ENCODE measurements around the gene FOXRED1. TPM values are rescaled to one million over a fixed set of nuclear protein-coding genes. Genes with fewer than 3 reads are reported as not detected.

Gene FOXRED1
- total RNA-seq, 4 donors from 2014 or later = 17.2 to 51.5 (median 24.7) TPM

GRCh38 chr11:126318574-126319373, 49.8 kb downstream of the FOXRED1 start:
- Histone ChIP-seq H3K27ac (peak overlapping the region; percentile 79 to 90 (median 82)), H3K4me3 (peak overlapping the region in 1 of 4 donors; percentile 27), H3K9me3 (no peaks in the 10 kb centered on the region), H3K27me3 (no peaks in the 10 kb centered on the region), H3K4me1 (peaks cover 9 to 23% (median 18%) of the 10 kb centered on the region in 4 donors), H3K36me3 (no peaks in the 10 kb centered on the region)
- WGBS, 2 donors (ENCODE audit: low coverage in 1 of 2) = 36 to 66% methylated on average over 2 to 9 of the region's 9 CpGs
- peak; percentile 17 for DNase-seq
- intact Hi-C loops (cut with DNase I; ENCODE audit: low total_unique reads) (loop anchor here (10.0 kb wide), 1 partner anchor 116 kb away; no protein-coding TSS in a partner anchor), in situ Hi-C loops (cut with MboI; ENCODE audit: low pct_ligation_motif_present in 1 of 4, low pct_unique_long_range_greater_than_20kb in 1 of 4, low sequenced_read_pairs in 3 of 4) (loop anchor here in 3 of 4 donors (10.0 to 25.0 kb wide), 4 partner anchors 94 to 169 kb away; no protein-coding TSS in a partner anchor)
- no peak for TF ChIP-seq POLR2A (IDR thresholded peaks at IDR 0.05)
- TF ChIP-seq POLR2AphosphoS5 (IDR thresholded peaks at IDR 0.05) = peak in 1 of 3 donors; percentile 1

GRCh38 chr11:126319374-126319740, 50.4 kb downstream of the FOXRED1 start:
- 78% methylated on average over 5 of the region's 5 CpGs; no CpG with 5 or more reads in 1 of the 2 donors for WGBS, 2 donors (ENCODE audit: low coverage in 1 of 2)
- intact Hi-C loops (cut with DNase I; ENCODE audit: low total_unique reads) (loop anchor here (10.0 kb wide), 1 partner anchor 115 kb away; no protein-coding TSS in a partner anchor), in situ Hi-C loops (cut with MboI; ENCODE audit: low pct_ligation_motif_present in 1 of 4, low pct_unique_long_range_greater_than_20kb in 1 of 4, low sequenced_read_pairs in 3 of 4) (loop anchor here in 3 of 4 donors (10.0 to 25.0 kb wide), 4 partner anchors 93 to 168 kb away; no protein-coding TSS in a partner anchor)
- H3K9me3 ChIP-seq = no peaks in the 10 kb centered on the region
- H3K27ac ChIP-seq = peak overlapping the region; percentile 79 to 90 (median 82)
- H3K36me3 ChIP-seq = no peaks in the 10 kb centered on the region
- peaks cover 9 to 23% (median 18%) of the 10 kb centered on the region in 4 donors for H3K4me1 ChIP-seq
- TF ChIP-seq CTCF (IDR thresholded peaks at IDR 0.05) (no peak), EP300 (IDR thresholded peaks at IDR 0.05; ENCODE audit: low read depth) (no peak), POLR2A (IDR thresholded peaks at IDR 0.05) (no peak), POLR2AphosphoS5 (IDR thresholded peaks at IDR 0.05) (no peak)
- H3K27me3 ChIP-seq = no peaks in the 10 kb centered on the region
- DNase-seq = no peak
- H3K4me3 ChIP-seq = no peak overlapping the region

- WGBS, 2 donors (ENCODE audit: low coverage in 1 of 2) = 94 to 100% methylated on average over 3 of the region's 3 CpGs
- DNase-seq = no peak
- Histone ChIP-seq H3K4me1 (peaks cover 1 to 14% (median 10%) of the 10 kb centered on the region in 4 donors), H3K4me3 (no peak overlapping the region), H3K27ac (no peak overlapping the region), H3K9me3 (no peaks in the 10 kb centered on the region), H3K27me3 (no peaks in the 10 kb centered on the region), H3K36me3 (no peaks in the 10 kb centered on the region)
- intact Hi-C loops (cut with DNase I; ENCODE audit: low total_unique reads) = no loop called here
- no peak for TF ChIP-seq POLR2A (IDR thresholded peaks at IDR 0.05)
- no peak for TF ChIP-seq EP300 (IDR thresholded peaks at IDR 0.05; ENCODE audit: low read depth)
- no peak for TF ChIP-seq POLR2AphosphoS5 (IDR thresholded peaks at IDR 0.05)
- TF ChIP-seq CTCF (IDR thresholded peaks at IDR 0.05) = no peak
- in situ Hi-C loops (cut with MboI; ENCODE audit: low pct_ligation_motif_present in 1 of 4, low pct_unique_long_range_greater_than_20kb in 1 of 4, low sequenced_read_pairs in 3 of 4) = loop anchor here in 2 of 4 donors (25.0 kb wide), 2 partner anchors 89 to 164 kb away; no protein-coding TSS in a partner anchor
Observed at GRCh38 chr11:126322996-126323395, 54.0 kb downstream of the FOXRED1 start.

- no peak overlapping the region for H3K27ac ChIP-seq
- no peaks in the 10 kb centered on the region for H3K36me3 ChIP-seq
- no peak overlapping the region for H3K4me3 ChIP-seq
- no peaks in the 10 kb centered on the region for H3K27me3 ChIP-seq
- intact Hi-C loops (cut with DNase I; ENCODE audit: low total_unique reads) (no loop called here), in situ Hi-C loops (cut with MboI; ENCODE audit: low pct_ligation_motif_present in 1 of 4, low pct_unique_long_range_greater_than_20kb in 1 of 4, low sequenced_read_pairs in 3 of 4) (no loop called here)
- 88 to 92% methylated on average over 12 to 17 of the region's 17 CpGs for WGBS, 2 donors (ENCODE audit: low coverage in 1 of 2)
- DNase-seq = no peak
- no peaks in the 10 kb centered on the region for H3K9me3 ChIP-seq
- no peak for TF ChIP-seq POLR2A (IDR thresholded peaks at IDR 0.05)
- no peak for TF ChIP-seq EP300 (IDR thresholded peaks at IDR 0.05; ENCODE audit: low read depth)
- no peak for TF ChIP-seq POLR2AphosphoS5 (IDR thresholded peaks at IDR 0.05)
- no peak for TF ChIP-seq CTCF (IDR thresholded peaks at IDR 0.05)
- H3K4me1 ChIP-seq = peaks cover 0 to 3% (median 0%) of the 10 kb centered on the region in 4 donors
Observed at GRCh38 chr11:126327281-126328000, 58.5 kb downstream of the FOXRED1 start.

Small RNAs within 50 kb of the gene (small RNA-seq; reads per million reads assigned to genes)
- 0 reads per million in 4 donors for gene RN7SL351P

Other genes with a start within 250 kb of the FOXRED1 start
- 10 to 100 TPM in 2 of 4 donors, 1 to 10 TPM in 2; 7.6 to 31.0 (median 9.9) TPM for gene CDON, start 206.3 kb upstream of the FOXRED1 start, total RNA-seq
- 10 to 100 TPM; 11.1 to 20.3 (median 12.6) TPM for gene RPUSD4, start 57.5 kb upstream of the FOXRED1 start, total RNA-seq
- gene FAM118B, start 57.4 kb upstream of the FOXRED1 start, total RNA-seq = 10 to 100 TPM; 13.7 to 54.5 (median 47.3) TPM
- gene SRPRA, start 259 bp upstream of the FOXRED1 start, total RNA-seq = 10 to 100 TPM; 18.9 to 66.5 (median 63.5) TPM
- 10 to 100 TPM in 3 of 4 donors, 1 to 10 TPM in 1; 5.8 to 38.9 (median 20.3) TPM for gene TIRAP, start 13.9 kb downstream of the FOXRED1 start, total RNA-seq
- gene DCPS, start 34.9 kb downstream of the FOXRED1 start, total RNA-seq = 10 to 100 TPM in 3 of 4 donors, under 1 TPM in 1; 0.40 to 13.7 (median 11.3) TPM
- gene ST3GAL4, start 86.5 kb downstream of the FOXRED1 start, total RNA-seq = 100 to 1,000 TPM in 3 of 4 donors, 10 to 100 TPM in 1; 26.1 to 206 (median 166) TPM